MCF 10A (cell line): ENCODE results near the gene RNF212. TPM values are rescaled to one million over a fixed set of nuclear protein-coding genes. Genes with fewer than 3 reads are reported as not detected.

Experiments used
- BruUV-seq: library from RNA; stranded (reverse); fragments of 400-500 nt; replicated peaks from 2 replicates; lab custom pipeline; 2021; lab: Mats Ljungman, UMichigan
- CTCF ChIA-PET: fragments of 300-600 bp; sonication (Branson Sonifier 250); formaldehyde crosslinking; extraction: SDS; loops from one replicate; lab custom pipeline; 2021; ENCODE audit warnings: antibody characterized with exemption, inconsistent platforms; lab: Yijun Ruan, JAX
- POLR2A ChIA-PET: fragments of 300-600, 350-650 bp; sonication (Branson Sonifier 250); formaldehyde crosslinking; extraction: SDS; loops from one replicate; lab custom pipeline; 2020; ENCODE audit warnings: antibody characterized with exemption, inconsistent platforms; lab: Yijun Ruan, JAX
- DNase-seq: peaks from one replicate; pipeline ENCODE4 v3.0.0-alpha.2; 2018; ENCODE audit not compliant: unreplicated experiment
- H3K27ac Mint-ChIP-seq: one replicate; pipeline ENCODE4 v1.8.0; 2022; ENCODE audit warnings: mild to moderate bottlenecking, low read depth, mixed read lengths; ENCODE audit not compliant: unreplicated experiment
- H3K27me3 Mint-ChIP-seq: one replicate; pipeline ENCODE4 v1.8.0; 2022; ENCODE audit warnings: mixed read lengths; ENCODE audit not compliant: insufficient read depth, unreplicated experiment
- H3K36me3 Mint-ChIP-seq: one replicate; pipeline ENCODE4 v1.8.0; 2022; ENCODE audit warnings: mild to moderate bottlenecking, moderate library complexity, mixed read lengths; ENCODE audit not compliant: insufficient read depth, unreplicated experiment
- H3K4me1 Mint-ChIP-seq: one replicate; pipeline ENCODE4 v1.8.0; 2022; ENCODE audit warnings: mixed read lengths; ENCODE audit not compliant: insufficient read depth, unreplicated experiment
- H3K4me3 Mint-ChIP-seq: one replicate; pipeline ENCODE4 v1.8.0; 2022; ENCODE audit warnings: mild to moderate bottlenecking, moderate library complexity, mixed read lengths; ENCODE audit not compliant: unreplicated experiment
- H3K9me3 Mint-ChIP-seq: one replicate; pipeline ENCODE4 v1.8.0; 2022; ENCODE audit warnings: mixed read lengths; ENCODE audit not compliant: unreplicated experiment
- intact Hi-C: fragments of 100-400 bp; cut with micrococcal nuclease; formaldehyde crosslinking; loops from 2 replicates; pipeline ENCODE4 v1.14.1; 2022
- total RNA-seq: library from RNA; stranded (reverse); gene quantifications from 2 replicates; pipeline ENCODE4 v1.2.3, GENCODE V29; 2022
- TF ChIP-seq, protein P1 (sequence below): fragments of 200-600 bp; IDR thresholded peaks from one replicate; pipeline ENCODE4 v1.8.0; 2022; ENCODE audit warnings: antibody characterized with exemption, mild to moderate bottlenecking; ENCODE audit not compliant: unreplicated experiment

Gene RNF212
- total RNA-seq, 1 experiment from 2014 or later, result not detected

DNA sequence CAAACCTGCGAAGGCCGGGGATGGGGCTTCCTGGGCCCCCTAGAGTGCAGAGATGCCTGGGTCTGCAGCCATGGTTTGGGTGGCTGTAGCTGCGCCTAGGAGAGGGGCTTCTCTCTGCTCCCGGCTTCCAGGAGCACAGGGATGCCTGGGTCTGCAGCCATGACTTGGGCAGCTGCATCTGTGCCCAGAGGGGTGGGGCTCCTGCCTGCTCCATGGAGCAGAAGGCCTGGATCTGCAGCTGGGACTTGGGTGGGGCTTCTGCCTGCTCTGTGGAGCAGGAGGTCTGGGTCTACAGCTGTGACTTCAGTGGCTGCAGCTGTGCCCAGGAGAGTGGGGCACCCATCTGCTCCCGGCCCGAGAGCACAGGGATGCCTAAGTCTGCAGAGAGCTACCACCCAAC is 38.2 kb upstream of the RNF212 start:
- no peak overlapping the region for H3K4me3 Mint-ChIP-seq
- intact Hi-C loops, result no loop called here
- H3K27ac Mint-ChIP-seq, result no peak overlapping the region
- TF ChIP-seq, protein P1, sequence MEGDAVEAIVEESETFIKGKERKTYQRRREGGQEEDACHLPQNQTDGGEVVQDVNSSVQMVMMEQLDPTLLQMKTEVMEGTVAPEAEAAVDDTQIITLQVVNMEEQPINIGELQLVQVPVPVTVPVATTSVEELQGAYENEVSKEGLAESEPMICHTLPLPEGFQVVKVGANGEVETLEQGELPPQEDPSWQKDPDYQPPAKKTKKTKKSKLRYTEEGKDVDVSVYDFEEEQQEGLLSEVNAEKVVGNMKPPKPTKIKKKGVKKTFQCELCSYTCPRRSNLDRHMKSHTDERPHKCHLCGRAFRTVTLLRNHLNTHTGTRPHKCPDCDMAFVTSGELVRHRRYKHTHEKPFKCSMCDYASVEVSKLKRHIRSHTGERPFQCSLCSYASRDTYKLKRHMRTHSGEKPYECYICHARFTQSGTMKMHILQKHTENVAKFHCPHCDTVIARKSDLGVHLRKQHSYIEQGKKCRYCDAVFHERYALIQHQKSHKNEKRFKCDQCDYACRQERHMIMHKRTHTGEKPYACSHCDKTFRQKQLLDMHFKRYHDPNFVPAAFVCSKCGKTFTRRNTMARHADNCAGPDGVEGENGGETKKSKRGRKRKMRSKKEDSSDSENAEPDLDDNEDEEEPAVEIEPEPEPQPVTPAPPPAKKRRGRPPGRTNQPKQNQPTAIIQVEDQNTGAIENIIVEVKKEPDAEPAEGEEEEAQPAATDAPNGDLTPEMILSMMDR, result no peak
- no peak for DNase-seq
- POLR2A ChIA-PET, result no interaction called here
- H3K27me3 Mint-ChIP-seq, result peaks cover 66% of the 10 kb centered on the region
- H3K9me3 Mint-ChIP-seq, result peaks cover 5% of the 10 kb centered on the region
- H3K4me1 Mint-ChIP-seq, result no peaks in the 10 kb centered on the region
- CTCF ChIA-PET, result interaction anchor here (1.7 kb wide), 1 partner anchor 20 kb away, joined by 6 read pairs; no protein-coding TSS in a partner anchor
- no TSS peak for BruUV-seq
- no peaks in the 10 kb centered on the region for H3K36me3 Mint-ChIP-seq

DNA sequence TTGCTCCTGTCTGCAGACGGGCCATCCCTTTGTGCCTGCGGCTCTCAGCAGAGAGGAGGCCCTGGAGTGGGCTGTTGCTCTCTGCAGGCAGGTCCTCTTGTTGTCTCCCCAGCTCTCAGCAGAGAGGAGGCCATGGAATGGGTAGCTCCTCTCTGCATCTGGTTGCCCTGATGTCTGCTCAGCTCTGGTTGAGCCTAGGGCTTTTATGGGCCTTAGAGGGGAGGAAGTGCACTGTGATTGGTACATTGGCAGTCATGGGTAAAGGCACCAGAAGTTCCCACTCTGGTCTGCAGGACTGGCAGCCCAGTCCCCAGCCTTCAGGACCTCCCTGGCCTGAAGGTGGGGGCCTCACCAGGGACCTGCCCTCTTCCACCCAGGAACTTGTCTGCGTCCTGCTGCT is 37.5 kb upstream of the RNF212 start:
- no peaks in the 10 kb centered on the region for H3K36me3 Mint-ChIP-seq
- no peak overlapping the region for H3K4me3 Mint-ChIP-seq
- H3K4me1 Mint-ChIP-seq, result no peaks in the 10 kb centered on the region
- no TSS peak for BruUV-seq
- H3K27ac Mint-ChIP-seq, result no peak overlapping the region
- H3K9me3 Mint-ChIP-seq, result peaks cover 12% of the 10 kb centered on the region
- ChIA-PET POLR2A (interaction anchor here (0.6 to 0.8 kb wide), 2 partner anchors 12 to 49 kb away, joined by 3 to 6 read pairs; no protein-coding TSS in a partner anchor), CTCF (interaction anchor here (1.7 to 2.1 kb wide), 2 partner anchors 16 to 19 kb away, joined by 6 to 9 read pairs; no protein-coding TSS in a partner anchor)
- intact Hi-C loops, result no loop called here
- H3K27me3 Mint-ChIP-seq, result peaks cover 64% of the 10 kb centered on the region
- no peak for DNase-seq
- TF ChIP-seq, protein P1, result no peak

DNA sequence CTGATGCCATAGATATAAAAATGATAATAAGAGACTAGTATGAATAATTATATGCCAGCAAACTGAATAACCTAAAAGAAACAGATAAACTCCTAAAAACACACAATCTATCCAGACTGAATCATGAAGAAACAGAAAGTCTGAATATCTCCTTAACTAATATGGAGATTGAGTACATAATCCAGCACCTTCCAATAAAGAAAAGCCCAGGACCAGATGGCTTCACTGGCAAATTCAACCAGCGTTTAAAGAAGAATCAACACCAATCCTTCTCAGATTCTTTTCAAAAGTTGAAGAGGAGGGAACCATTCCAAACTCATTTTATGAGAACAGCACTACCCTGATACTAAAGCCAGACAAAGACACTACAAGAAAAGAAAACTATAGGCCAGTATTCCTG is 26.5 kb upstream of the RNF212 start:
- no peak overlapping the region for H3K4me3 Mint-ChIP-seq
- no peak overlapping the region for H3K27ac Mint-ChIP-seq
- peaks cover 55% of the 10 kb centered on the region for H3K27me3 Mint-ChIP-seq
- intact Hi-C loops, result no loop called here
- no TSS peak for BruUV-seq
- ChIA-PET POLR2A (no interaction called here), CTCF (no interaction called here)
- H3K4me1 Mint-ChIP-seq, result no peaks in the 10 kb centered on the region
- TF ChIP-seq, protein P1, result no peak
- H3K36me3 Mint-ChIP-seq, result no peaks in the 10 kb centered on the region
- no peak for DNase-seq
- H3K9me3 Mint-ChIP-seq, result peaks cover 9% of the 10 kb centered on the region

DNA sequence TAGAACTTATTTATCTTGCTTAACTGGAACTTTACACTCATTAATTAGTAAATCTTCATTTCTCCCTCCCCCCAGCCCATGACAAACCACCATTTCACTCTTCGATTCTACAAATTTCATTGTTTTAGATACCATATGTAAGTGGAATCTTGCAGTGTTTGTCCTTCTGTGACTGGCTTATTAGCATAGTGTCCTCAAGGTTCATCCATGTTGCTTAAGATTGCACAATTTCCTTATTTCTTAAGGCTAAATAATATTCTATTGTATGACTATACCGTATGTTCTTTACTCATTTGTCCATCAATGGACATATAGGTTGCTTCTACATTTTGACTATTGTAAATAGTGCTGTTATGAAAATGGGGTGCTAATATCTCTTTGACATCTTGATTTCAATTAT is 24.5 kb upstream of the RNF212 start:
- ChIA-PET CTCF (interaction anchor here (0.7 to 1.5 kb wide), 2 partner anchors 8 to 129 kb away, joined by 3 to 4 read pairs; no protein-coding TSS in a partner anchor), POLR2A (interaction anchor here (0.8 to 1.7 kb wide), 3 partner anchors 39 to 209 kb away, joined by 3 to 6 read pairs (median 4); partner anchors contain the start of gene UVSSA)
- H3K36me3 Mint-ChIP-seq, result no peaks in the 10 kb centered on the region
- H3K4me1 Mint-ChIP-seq, result no peaks in the 10 kb centered on the region
- H3K4me3 Mint-ChIP-seq, result no peak overlapping the region
- no TSS peak for BruUV-seq
- H3K27me3 Mint-ChIP-seq, result peaks cover 54% of the 10 kb centered on the region
- intact Hi-C loops, result no loop called here
- TF ChIP-seq, protein P1, result no peak
- no peaks in the 10 kb centered on the region for H3K9me3 Mint-ChIP-seq
- no peak for DNase-seq
- no peak overlapping the region for H3K27ac Mint-ChIP-seq
